Measurements from ENCODE around the gene KPNA1.
A peak's percentile ranks its signal among the peaks of the same experiment; 100 is the strongest.

The KPNA1 gene

GRCh38 chr3:122410639-122411038 is 104.1 kb downstream of the KPNA1 start:
- DNase-seq, result no peak

- DNase-seq, result no peak
Observed at GRCh38 chr3:122410111-122410510, 104.6 kb downstream of the KPNA1 start.

DNA sequence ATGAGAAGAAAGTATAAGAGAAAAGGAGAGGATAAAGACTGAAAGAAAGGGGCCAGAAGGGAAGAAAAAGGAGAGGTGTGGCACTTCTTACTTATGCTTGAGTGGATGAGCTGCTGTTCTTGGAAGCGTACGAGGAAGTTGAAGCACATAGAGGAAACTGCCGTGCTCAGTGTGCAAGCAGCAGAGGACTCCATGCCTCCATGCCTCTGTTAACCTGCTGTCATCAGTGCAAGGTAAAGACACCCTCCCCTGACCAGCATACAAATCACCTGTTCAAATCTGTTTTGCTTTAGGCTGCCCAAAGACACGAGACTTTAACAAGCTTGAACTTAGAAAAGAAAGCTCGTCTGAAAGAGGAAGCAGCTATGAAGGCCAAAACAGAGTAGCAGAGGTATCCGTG is 105.3 kb downstream of the KPNA1 start:
- no peak for DNase-seq

- DNase-seq, result no peak
Observed at GRCh38 chr3:122407946-122408345, 106.8 kb downstream of the KPNA1 start.

DNA sequence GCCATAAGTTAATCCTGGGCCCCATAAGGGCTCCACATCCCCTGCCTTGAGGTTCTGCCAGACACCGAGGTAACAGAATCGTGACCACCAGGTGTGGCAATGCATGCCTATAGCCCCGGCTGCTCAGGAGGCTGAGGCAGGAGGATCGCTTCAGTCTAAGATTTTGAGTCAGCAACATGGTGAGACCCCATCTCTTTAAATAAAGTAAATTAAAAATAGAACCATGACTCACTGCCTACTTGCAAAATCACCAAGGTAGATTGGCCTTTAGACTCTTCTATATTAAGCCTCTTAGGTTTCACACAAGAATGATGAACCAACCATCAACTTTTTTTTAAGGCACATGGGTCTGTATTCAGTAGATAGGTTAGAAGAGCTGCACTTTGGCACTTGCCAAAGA is 108.5 kb downstream of the KPNA1 start:
- no peak for DNase-seq

DNA sequence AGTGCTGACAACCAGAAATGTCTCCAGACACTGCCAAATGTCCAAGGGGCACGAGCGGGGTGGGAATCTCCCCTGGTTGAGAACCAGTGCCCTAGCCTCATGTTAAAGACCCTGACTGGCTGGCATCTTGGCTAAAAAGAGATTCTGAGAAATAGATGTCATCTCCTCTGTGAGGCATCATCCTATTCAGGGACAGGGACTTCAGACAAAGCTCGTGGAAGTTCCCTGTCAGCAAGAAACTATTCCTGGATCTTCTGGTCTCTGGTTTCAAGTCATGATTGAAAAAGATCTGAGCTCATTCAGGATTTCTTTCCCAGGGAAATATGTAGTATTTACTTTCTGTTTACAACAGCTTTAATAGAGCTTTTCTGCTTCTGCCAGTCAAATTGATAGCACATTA is 109.7 kb downstream of the KPNA1 start:
- no peak for DNase-seq

DNA sequence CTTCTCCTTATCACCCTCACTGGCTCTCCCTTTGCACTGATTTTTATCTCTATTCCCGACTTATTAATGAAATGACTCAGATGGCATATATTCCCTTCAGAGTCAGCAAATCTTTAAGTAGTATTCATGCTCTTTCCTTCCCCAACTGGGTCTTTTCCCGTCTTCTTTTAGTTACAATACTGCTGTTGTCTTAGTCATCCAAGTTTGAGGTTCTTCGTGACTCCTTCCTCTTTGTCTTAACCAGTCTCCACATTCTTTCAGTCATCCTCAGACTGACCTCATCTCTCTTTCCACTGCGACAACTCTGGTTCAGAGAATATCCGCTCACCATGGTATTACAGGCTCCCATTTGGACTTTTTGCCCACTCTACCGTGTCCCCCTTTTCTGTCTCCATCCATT is 111.2 kb downstream of the KPNA1 start:
- no peak for DNase-seq

- DNase-seq, result no peak
Observed at GRCh38 chr3:122398920-122399319, 115.8 kb downstream of the KPNA1 start.

GRCh38 chr3:122397201-122397600 is 117.5 kb downstream of the KPNA1 start:
- DNase-seq, result no peak

DNA sequence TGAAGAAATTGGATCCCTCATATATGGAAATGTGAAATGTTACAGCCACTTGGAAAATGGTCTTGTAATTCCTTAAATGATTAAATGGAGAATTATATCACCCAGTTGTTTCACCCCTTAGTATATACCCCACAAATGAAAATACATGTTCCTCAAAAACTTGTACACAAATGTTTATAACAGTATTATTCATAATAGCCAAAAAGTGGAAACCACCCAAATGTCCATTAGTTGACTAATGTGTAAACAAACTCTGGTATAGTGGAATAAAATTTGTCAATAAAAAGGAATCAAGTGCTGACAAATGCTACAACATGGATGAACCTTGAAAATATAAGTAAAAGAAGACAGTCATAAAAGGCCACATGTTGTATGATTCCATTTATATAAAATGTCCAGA is 118.2 kb downstream of the KPNA1 start:
- DNase-seq, result no peak

DNA sequence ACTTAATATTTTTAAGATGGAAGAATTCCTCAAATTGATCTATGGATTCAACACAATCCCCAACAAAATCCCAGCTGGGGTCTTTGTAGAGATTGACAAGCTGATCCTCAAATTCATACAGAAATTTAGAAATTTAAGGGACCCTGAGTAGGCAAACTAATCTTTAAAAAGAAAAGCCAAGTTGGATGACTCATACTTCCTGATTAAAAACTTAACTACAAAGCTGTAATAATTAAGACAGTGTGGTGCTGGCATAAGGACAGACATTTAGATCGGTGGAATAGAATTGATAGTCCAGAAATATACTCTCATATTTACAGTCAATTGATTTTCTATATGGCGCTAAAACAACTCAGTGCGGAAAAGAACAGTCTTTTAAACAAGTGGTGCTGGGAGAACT is 119.2 kb downstream of the KPNA1 start:
- DNase-seq, result no peak

DNA sequence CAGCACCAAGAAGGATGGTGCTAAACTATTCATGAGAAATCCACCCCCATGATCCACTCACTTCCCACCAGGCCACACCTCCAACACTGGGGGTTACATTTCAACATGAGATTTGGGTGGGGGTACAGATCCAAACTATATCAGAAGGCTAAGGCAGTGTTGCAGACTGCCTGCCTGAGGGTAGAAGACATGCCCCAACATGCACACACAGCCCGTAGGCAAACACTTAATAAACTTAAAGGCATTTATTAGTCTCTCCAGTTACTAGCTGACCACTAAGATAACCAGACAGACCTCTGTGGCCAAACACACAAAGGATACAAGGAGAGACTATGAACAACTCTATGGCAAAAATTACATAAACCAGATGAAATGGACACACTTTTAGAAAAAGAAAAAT is 120.6 kb downstream of the KPNA1 start:
- DNase-seq, result no peak

- DNase-seq, result no peak
Observed at GRCh38 chr3:122392868-122393844, 121.6 kb downstream of the KPNA1 start.

DNA sequence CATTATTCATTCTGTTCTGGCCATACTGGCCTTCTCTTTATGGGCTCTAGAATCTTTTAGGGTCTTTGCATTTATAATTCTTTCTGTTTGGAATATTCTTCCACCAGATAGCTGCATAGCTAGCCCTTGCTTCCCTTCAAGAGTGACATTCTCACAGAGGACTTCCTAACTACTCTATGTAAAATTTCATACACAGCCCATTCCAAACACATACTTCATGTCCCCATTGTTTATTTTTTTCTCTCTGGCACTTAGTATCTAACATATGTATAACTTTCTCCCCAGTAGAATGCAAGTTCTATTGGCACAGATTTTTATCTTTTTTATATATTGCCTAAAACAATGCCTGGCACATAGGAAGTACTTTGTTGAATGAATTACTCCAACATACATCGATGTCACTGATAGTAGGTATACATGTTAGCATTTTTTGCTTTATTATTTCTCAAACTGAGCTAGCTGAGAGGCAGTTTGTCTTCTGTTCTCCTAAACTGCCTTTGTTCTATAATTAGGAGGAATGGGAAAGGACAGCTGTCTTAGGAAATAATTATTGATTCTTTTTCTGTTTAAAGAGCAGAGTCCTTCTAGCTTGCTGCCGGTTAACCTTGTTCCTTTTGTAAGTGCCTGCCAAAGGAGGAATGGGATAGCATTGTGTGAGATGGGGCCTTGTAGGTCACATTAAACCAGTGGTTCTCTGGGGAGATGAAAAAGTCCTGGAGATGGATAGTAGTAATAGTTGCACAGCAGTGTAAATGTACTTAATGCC is 122.9 kb downstream of the KPNA1 start:
- DNase-seq, result no peak

GRCh38 chr3:122390665-122391064 is 124.1 kb downstream of the KPNA1 start:
- DNase-seq, result no peak

- no peak for DNase-seq
Observed at GRCh38 chr3:122389892-122390291, 124.8 kb downstream of the KPNA1 start.

GRCh38 chr3:122389197-122389596 is 125.5 kb downstream of the KPNA1 start:
- no peak for DNase-seq

DNA sequence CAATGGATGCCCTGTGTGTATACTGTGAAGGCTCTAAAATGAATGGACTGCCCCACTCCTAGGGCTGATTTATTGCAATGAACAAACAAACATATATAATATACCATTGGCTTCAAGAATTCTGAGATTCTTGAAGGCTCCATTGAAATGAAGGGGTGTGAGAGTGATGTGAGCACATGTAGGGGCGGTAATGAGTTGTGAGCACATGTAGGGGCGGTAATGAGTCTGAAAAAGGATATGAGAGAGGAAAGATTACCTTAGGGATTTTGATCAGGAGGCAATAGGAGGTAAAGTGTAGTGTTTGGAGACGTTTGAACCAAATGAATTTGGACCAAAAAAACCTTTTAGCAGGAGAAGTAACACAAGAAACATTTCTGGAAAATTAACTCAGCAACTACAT is 127.0 kb downstream of the KPNA1 start:
- no peak for DNase-seq

DNA sequence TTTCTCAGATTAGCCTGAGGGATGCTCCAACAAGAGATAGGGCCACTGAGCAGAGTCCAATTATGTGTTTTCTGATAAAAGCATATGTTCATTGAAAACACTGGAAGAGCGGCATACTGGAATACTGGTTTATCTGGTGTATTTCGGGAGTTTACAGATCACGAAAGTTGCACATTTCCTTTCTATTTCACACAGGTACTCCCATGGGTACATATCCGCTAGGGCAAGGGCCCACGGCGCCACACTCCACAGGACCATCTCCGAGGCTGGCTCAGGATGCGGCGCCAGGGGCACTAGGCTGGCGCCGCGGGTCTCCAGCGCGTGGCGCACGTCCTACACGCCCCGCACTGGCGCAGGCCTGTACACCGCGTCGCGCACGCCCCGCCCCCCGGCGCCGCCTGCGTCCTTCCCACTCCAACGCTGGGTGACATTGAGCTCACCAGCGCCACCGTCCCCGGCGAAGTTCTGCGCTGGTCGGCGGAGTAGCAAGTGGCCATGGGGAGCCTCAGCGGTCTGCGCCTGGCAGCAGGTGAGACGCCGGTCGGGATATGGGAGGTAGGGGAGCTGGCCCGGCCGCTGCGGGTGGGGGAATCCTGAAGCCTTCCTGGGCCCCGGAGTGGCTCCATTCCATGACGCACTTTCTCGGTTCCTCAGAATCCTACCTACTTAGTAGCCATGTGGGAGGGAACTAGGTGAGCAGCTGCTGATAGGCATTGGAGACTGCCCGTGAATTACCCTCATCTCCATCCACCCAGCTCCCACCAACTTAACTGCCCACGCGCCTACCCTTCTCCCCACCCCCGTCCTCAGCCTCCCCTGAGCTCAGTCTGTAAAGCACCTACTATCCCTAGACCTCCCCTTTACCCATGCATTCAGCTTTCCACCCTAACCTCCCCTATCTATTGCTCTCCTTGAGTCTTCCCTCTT is 130.7 kb downstream of the KPNA1 start, which contains the start of gene FAM162A:
TSS of gene FAM162A (plus strand) at position 412 of the 927 bp plus-strand sequence. CDS start at position 496, 84 bp downstream.
- DNase-seq, result peak; percentile 58 to 62

DNA sequence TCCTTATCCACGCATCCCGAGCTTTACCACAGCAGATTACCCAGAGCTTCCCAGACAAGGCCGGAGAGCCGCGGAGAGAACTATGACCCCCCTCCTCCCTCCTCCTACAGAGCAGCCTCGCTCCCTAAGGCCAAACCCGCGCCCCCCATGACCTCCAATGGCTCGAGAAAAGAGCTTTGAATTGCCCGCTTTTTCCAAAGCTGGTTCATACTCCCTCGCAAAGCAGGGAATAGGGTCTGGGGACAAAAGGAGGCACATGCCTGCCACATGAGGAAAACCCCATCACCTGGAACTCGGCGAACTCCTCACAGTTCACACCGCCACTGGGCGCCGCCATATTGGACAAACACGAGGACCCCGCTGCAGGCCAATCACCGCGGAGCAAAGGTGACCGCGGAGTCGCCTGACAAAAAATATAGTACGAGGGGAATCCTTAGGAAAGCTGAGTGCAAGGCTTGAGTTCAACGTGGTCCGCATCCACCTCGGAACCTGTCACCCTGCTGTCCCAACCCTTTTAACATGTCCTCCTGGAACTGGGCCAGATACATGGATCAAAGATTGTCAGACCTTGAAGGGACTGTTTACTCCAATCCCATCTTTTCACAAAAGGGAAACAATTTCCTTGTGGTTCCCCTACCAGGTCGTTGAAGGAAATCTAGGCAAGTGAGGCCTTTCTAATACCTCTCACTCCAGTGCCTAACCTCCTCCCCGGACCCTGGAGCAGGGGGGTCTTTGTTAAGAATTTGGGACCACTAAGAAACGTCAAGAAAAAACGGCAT is 131.7 kb downstream of the KPNA1 start, which contains the start of gene MIX23:
TSS of gene MIX23 (minus strand) at position 344 of the 779 bp plus-strand sequence. CDS start at position 337, 7 bp downstream.
- DNase-seq, result peak in 1 of 2 experiments; percentile 67

DNA sequence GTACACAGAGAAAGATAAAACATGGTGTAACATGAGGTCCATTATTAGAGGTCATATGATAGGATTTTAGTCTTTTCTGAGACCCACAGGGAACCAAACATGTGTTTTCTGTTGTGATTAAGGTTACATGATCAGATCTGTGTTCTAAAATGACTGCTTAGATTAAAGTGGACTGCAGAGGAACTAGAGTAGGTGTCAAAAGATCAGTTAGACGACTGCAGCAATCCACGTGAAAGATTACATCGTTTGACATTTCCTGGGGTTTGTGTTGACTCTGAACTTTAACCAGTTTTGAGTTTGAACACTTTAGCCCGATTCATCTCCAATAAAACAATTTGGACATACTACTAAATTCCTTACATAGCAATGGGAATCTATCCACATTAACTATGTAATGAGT is 136.8 kb downstream of the KPNA1 start:
- no peak for DNase-seq

GRCh38 chr3:122374034-122374433 is 140.7 kb downstream of the KPNA1 start:
- DNase-seq, result no peak

Data from cerebellar nuclear complex (tissue), 1 donor.